Measurements from ENCODE around the gene STX18. TPM values are rescaled to one million over a fixed set of nuclear protein-coding genes. Genes with fewer than 3 reads are reported as not detected.

Gene STX18
- total and polyA plus RNA-seq, 2 donors (not counting 3 experiments of a cell fraction or from before 2014, with no cell fraction given) = 30.7 to 31.2 TPM

DNA sequence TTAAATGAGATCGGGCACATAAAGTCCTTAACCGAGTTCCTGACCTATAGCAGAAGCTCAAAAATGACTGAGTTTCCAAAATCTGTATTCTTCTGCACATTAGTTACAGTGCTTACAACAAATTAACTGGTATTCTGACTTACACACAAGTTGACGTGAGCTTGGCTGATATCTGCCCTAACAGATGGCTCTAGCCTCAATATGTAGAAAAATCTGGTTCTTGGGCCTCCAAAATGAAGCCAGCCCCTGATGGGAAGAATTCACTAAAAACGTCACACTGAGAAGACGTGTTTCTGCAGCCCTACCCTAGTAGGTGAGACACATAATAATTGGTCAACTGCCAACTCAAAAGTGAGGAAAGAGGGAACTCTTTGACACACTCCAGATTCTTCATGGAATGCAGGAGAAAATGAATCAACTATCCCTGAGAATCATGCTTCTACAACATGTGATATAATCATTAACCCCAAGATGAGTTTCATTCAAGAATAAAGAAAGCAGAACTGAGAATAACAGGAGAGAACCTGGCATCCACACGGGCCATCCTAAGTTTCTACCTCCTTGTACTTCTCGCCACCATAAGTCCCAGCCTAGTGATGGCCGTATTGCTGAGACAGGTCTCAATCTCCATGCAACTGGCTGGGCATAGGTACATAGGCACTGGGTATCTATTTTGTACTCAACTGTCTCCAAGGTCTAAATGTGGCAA lies 8.2 kb downstream of the STX18 start:
- BruUV-seq (replicated peaks) = no TSS peak
- FAIRE-seq = no peak
- Histone ChIP-seq H3K27me3 (ENCODE audit: control insufficient read depth in 2 of 2, insufficient read depth in 2 of 2, low read length in 2 of 2) (no peaks in the 10 kb centered on the region), H3K9ac (replicated peaks; ENCODE audit: extremely low read depth, insufficient read depth, low read length) (no peak overlapping the region), H3K9me3 (replicated peaks; ENCODE audit: control insufficient read depth, insufficient read depth, low read length) (no peaks in the 10 kb centered on the region), H3K4me1 (ENCODE audit: control insufficient read depth, extremely low read depth, insufficient read depth, low read length) (no peaks in the 10 kb centered on the region), H3K79me2 (ENCODE audit: control insufficient read depth, insufficient read depth, low read length) (peaks cover 55% of the 10 kb centered on the region), H4K20me1 (replicated peaks; ENCODE audit: control insufficient read depth, extremely low read depth, insufficient read depth, low read length) (no peaks in the 10 kb centered on the region), H2AFZ (ENCODE audit: low read depth, low read length) (no peak overlapping the region), H3K36me3 (ENCODE audit: control insufficient read depth in 2 of 2, extremely low read depth in 1 of 2, insufficient read depth in 2 of 2, low read length in 2 of 2) (no peaks in the 10 kb centered on the region), H3K9me1 (replicated peaks; ENCODE audit: control insufficient read depth, extremely low read depth, insufficient read depth, low read length) (no peaks in the 10 kb centered on the region), H3K4me2 (ENCODE audit: insufficient read depth, low read length) (no peak overlapping the region), H3K4me3 (replicated peaks in 1 of 3; ENCODE audit: insufficient read depth in 1 of 3, low read depth in 1 of 3, low read length in 3 of 3) (no peak overlapping the region), H3K27ac (ENCODE audit: insufficient read depth, low read depth, low read length) (no peak overlapping the region)
- POLR2A ChIA-PET = no interaction called here
- TF ChIP-seq, protein P1, sequence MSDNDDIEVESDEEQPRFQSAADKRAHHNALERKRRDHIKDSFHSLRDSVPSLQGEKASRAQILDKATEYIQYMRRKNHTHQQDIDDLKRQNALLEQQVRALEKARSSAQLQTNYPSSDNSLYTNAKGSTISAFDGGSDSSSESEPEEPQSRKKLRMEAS (IDR thresholded peaks at IDR 0.05; ENCODE audit: insufficient read depth, insufficient read length) = no peak
- TF ChIP-seq EZH2 (IDR thresholded peaks at IDR 0.05; ENCODE audit: borderline replicate concordance, low read depth, low read length, severe bottlenecking) (no peak), FOS (IDR thresholded peaks at IDR 0.05; ENCODE audit: borderline replicate concordance, insufficient read depth, low read length) (no peak), POLR2AphosphoS5 (IDR thresholded peaks at IDR 0.05; ENCODE audit: insufficient read depth, low read depth, low read length) (no peak), MYC (IDR thresholded peaks at IDR 0.05; ENCODE audit: low read depth, low read length) (no peak), GATA2 (IDR thresholded peaks at IDR 0.05; ENCODE audit: insufficient read depth, insufficient read length, low read depth, low read length) (no peak), JUN (IDR thresholded peaks at IDR 0.05; ENCODE audit: borderline replicate concordance, insufficient read depth, insufficient read length, low read depth) (no peak), POLR2A (IDR thresholded peaks at IDR 0.05; ENCODE audit: low read depth, low read length) (no peak)
- TF ChIP-seq, protein P2, sequence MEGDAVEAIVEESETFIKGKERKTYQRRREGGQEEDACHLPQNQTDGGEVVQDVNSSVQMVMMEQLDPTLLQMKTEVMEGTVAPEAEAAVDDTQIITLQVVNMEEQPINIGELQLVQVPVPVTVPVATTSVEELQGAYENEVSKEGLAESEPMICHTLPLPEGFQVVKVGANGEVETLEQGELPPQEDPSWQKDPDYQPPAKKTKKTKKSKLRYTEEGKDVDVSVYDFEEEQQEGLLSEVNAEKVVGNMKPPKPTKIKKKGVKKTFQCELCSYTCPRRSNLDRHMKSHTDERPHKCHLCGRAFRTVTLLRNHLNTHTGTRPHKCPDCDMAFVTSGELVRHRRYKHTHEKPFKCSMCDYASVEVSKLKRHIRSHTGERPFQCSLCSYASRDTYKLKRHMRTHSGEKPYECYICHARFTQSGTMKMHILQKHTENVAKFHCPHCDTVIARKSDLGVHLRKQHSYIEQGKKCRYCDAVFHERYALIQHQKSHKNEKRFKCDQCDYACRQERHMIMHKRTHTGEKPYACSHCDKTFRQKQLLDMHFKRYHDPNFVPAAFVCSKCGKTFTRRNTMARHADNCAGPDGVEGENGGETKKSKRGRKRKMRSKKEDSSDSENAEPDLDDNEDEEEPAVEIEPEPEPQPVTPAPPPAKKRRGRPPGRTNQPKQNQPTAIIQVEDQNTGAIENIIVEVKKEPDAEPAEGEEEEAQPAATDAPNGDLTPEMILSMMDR (IDR thresholded peaks at IDR 0.05; ENCODE audit: extremely low read depth in 1 of 2, insufficient read depth in 1 of 2, low read depth in 1 of 2, low read length in 2 of 2) = no peak
- CTCF ChIA-PET = interaction anchor here (1.5 to 6.6 kb wide), 2 partner anchors 13 to 45 kb away, joined by 3 to 41 read pairs; no protein-coding TSS in a partner anchor
- dilution Hi-C loops (cut with MboI; ENCODE audit: extremely low pct_ligation_motif_present, low sequenced_read_pairs) = no loop called here
- intact Hi-C loops (cut with micrococcal nuclease) = no loop called here
- no peak for DNase-seq (ENCODE audit: low read depth, low spot score)
